ENCODE measurements around the gene CNR2.
"Not testable (repeated sequence)": the region's sequence is repeated elsewhere in the genome, so short reads cannot be mapped to it uniquely, and the experiment has no call there.

CNR2 gene

GRCh38 chr1:23837908-23838307 lies 75.3 kb downstream of the CNR2 start:
- no peak for DNase-seq (ENCODE audit: low read depth, low spot score)

GRCh38 chr1:23836037-23836436 lies 77.1 kb downstream of the CNR2 start:
- no peak for DNase-seq (ENCODE audit: low read depth, low spot score)

- DNase-seq (ENCODE audit: low read depth, low spot score): not testable (repeated sequence)
Measured at GRCh38 chr1:23834156-23834555, 79.0 kb downstream of the CNR2 start.

GRCh38 chr1:23827717-23828116 lies 85.4 kb downstream of the CNR2 start:
- DNase-seq (ENCODE audit: low read depth, low spot score): no peak

GRCh38 chr1:23826590-23826989 lies 86.6 kb downstream of the CNR2 start:
- not testable (repeated sequence) for DNase-seq (ENCODE audit: low read depth, low spot score)

- no peak for DNase-seq (ENCODE audit: low read depth, low spot score)
Measured at GRCh38 chr1:23825762-23826522, 87.2 kb downstream of the CNR2 start.

GRCh38 chr1:23825076-23825761 lies 87.9 kb downstream of the CNR2 start, which contains the start of gene HMGCL:
Gene HMGCL, minus strand, starts transcription at chr1:23825429. Its CDS starts 14 bp downstream, at chr1:23825415.
- DNase-seq (ENCODE audit: low read depth, low spot score): peak; percentile 78

- DNase-seq (ENCODE audit: low read depth, low spot score): no peak
Measured at GRCh38 chr1:23824711-23825075, 88.5 kb downstream of the CNR2 start.

- DNase-seq (ENCODE audit: low read depth, low spot score): no peak
Measured at GRCh38 chr1:23823767-23824166, 89.4 kb downstream of the CNR2 start.
